GM18519 (cell line): Measurements from ENCODE around the gene HGFAC.

Experiments
- ATAC-seq: cut with Tn5 transposase; IDR thresholded peaks from one replicate; pipeline ENCODE4 v1.9.1; 2021; ENCODE audit warnings: mild to moderate bottlenecking, moderate library complexity; ENCODE audit not compliant: unreplicated experiment, low FRiP score

The HGFAC gene

DNA sequence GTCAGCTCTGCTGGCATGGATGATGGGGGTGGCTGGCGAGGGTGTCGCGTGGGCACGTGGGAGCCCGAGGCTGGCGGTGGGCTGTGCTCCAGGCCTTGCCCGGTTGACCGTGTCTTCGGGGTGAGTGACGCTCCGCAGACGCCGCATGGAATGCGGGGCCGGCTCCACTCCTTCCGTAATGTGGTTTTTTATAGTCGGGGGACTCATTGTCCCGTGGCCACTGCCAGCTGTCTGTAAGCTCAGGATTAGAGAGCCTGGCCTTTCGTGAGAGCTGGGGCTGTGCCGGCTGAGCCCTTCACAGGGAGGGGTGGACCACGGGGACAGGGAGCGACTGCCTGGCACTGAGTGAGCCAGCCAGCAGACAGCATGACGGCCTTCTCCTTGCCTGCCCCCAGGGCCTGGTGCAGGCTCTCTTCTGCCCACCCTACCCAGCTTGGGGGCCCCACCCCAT is 41.7 kb downstream of the HGFAC start:
- ATAC-seq: no peak

DNA sequence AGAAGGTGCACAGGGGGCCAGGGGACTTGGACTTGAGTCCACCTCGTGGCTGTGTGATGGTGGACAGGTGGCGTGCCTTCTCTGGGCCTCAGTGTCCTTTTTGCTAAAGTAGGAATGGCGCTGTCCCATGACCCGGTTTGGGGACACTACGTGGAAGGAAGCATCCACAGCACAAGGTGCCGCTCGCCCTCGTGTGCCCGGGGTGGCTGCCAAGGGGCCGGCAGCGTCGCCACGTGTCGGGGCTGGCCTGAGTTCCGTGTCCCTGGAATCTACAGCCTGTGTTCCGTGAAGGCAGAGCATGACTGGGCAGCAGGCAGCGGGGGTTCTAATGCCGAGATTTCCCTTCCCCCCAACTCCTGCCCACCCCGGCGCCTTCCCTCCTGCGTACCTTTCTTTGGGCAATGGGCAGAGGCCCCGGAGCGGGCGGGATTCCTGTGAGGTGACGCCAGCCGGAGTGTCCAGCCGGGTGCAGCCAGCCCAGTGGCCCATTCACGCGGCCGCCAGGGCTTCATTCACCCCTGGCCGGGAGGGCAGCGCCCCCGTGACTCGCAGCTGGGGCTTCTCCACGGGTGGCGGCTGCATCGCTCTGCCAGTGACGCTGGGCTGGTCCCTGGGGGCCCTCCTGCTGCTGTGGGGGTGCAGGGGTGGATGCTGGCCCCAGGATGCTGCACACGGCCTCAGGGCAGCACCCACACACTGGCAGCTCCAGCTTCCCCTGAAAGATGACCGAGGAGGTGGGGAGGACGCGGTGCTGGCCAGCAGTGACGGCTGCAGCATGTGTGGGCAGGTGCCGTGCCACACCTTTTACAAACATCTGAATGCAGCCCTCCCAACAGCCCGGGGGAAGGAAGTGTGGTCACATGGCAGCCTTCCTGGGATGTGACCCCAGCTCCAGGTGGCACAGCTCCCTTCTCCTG is 42.5 kb downstream of the HGFAC start:
- no peak for ATAC-seq

DNA sequence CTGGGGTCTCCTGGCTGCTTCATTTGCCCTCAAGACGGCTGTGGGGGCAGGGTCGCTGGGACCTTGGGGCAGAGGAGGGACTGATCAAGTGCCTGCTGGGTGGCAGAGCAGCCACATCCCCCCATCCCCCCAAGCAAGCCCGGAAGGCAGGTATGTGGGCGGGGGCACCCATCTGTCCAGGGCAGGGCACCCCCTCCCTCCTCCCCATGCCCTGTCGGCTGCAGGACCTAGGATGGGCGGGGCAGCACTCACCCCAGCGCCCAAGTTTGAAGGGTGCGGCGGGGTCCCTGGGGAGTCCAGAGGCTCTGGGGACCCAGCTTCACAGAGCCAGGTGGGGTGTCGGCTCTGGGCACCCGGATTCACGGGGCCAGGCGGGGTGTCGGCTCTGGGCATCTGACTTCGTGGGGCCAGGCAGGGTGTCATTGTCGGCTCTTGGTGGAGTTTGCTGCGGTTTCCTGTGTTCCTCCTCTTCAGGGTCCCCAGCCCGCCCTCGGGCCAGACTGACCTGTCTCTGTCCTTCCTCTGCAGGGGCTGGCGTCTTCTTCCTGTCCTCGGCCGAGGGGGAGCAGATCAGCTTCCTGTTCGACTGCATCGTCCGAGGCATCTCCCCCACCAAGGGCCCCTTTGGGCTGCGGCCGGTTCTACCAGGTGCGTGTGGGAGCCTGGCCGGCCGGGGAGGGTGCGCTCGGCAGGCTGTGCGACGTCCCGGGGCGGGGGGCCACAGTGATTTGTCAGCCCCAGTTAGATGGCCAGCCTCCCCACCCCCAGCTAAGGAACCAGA is 43.4 kb downstream of the HGFAC start:
- no peak for ATAC-seq

- ATAC-seq: no peak
Measured at GRCh38 chr4:3485886-3486540, 44.2 kb downstream of the HGFAC start.

- no peak for ATAC-seq
Measured at GRCh38 chr4:3486541-3487540, 45.1 kb downstream of the HGFAC start.

DNA sequence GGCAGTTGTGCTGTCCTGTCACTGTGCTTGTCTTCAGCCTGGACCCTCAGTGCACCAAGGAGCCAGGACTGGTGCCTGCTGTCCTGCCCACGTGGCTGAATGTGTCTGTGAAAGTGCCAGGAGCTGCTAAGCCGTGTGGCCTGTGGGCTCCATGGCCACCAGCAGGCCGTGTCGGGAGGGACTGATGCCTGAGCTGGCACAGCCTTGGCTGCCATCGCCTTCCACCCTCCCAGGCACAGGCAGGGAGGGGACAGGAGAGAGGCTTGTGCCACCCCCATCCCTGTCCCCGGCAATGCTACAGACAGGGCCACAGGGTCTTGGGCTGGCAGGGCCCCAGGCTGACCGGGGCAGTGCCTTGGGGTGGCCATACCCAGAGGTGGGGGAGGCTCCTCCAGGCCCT is 46.1 kb downstream of the HGFAC start:
- no peak for ATAC-seq

- ATAC-seq: no peak
Measured at GRCh38 chr4:3488820-3489219, 47.1 kb downstream of the HGFAC start.

GRCh38 chr4:3489451-3489962 is 47.7 kb downstream of the HGFAC start:
- ATAC-seq: no peak

GRCh38 chr4:3491681-3492405 is 50.1 kb downstream of the HGFAC start:
- ATAC-seq: no peak

- ATAC-seq: no peak
Measured at GRCh38 chr4:3492741-3493719, 51.3 kb downstream of the HGFAC start.

DNA sequence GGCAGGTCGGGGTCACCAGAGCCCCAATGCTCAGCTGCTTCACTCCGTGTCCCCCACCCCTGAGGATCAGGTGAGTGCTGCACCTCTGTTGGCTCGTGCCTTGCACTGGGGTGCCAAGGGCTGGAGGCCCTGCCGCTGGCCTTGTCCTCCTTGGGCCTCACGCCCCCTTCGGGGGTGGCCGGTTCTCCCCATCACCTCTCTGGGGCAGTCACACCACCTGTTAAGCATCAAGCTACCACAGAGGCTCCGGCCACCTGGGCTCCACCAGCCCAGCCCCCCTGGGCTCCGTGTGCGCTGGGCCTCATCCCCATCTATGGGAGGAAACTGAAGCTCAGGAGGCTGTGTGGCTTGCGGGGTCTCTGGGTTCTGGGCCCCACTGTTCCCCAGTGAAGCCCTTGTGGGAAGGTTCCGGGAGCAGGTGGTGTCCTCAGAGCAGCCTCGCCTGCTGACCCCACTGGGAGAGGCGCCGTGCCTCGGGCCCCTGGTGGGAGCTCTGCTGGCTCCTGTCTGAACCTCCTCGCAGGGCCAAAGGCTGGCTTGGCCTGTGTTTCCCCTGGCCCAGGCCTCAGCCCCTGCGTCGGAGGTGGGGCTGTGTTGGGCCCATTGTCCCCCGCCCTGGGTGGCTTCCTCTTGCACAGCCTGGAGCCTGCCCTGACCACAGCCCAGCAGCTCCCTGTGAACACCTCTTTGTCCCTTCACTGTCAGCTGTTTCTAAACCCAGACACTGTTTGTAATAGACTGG is 52.1 kb downstream of the HGFAC start:
- no peak for ATAC-seq

DNA sequence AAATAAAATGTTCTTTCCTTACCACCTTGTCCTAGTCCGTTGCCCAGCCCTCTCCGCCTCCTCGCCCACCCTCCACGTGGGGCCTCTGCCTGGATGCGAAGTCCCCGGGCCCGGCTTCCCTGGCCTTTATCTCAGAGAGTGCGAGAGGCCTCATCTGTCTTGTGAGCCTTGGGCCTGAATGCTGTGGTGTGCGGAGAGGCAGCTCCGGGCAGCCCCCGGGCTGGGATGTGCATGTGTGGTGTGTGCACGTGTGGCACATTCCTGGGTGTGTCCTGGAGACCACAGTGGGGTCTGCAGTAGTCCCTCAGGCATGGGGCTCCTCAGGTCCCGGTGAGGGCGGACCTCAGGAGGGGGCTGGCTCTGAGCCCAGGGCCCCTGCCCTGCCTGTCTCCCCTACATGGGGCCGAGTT is 52.7 kb downstream of the HGFAC start:
- no peak for ATAC-seq

DNA sequence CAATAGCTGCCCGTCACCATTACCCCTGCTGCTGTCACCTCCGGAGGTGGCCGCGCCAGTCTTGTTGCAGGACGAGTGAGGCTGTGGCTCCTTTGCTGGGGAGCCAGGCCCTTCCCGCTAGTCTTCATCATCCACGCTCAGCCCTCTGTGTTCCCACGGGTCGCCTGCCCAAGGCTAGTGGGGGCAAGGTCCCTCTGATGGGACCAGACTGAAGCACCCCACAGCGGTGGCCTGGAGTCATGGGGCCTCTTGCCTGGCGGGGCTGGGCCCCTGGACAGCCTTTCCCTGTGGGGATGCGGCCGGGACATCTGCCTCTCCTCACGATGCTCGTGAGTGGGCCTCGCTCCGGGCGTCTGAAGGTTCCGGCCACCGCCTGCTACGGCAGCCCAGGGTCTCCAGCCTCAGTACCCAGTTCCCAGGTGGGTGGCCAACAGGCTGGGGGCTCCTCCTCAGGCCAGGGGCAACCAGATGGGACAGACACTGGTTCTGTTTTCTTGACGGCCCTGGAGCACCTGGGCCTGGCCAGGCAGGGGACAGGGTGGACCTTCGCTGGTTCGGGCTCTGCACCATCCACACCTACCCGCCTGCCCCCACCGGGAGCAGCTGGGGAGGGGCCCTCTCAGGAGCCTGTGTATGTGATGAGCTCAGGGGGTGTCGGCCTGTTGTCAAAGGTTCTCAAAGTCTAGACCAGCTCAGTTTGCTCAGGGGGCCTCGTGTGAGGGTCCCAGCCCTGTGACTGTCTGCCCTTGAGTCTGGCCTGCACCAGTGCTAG is 53.6 kb downstream of the HGFAC start:
- no peak for ATAC-seq

GRCh38 chr4:3496021-3496420 is 54.3 kb downstream of the HGFAC start:
- no peak for ATAC-seq

DNA sequence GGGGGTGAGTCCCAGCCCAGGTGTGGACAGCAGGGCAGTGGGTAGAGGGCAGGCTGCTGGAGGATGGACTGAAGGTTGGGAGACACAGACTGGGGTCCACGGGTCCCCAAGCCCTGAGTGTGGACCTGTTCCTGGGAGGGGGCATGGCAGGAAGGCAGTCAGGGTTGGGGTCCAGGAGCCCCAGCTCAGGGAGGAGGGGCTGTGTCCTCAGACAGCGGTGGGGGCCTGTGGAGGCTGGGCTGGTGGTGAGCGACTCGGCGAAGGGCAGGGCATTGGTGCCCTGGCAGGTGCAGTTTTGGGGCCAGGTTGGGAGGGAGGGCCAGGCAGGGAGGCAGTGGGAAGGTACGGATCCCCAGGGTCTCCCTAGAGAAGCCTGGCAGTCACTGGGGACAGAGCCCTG is 55.3 kb downstream of the HGFAC start:
- ATAC-seq: no peak
